ENCODE measurements around the gene RBMX.

The RBMX gene

DNA sequence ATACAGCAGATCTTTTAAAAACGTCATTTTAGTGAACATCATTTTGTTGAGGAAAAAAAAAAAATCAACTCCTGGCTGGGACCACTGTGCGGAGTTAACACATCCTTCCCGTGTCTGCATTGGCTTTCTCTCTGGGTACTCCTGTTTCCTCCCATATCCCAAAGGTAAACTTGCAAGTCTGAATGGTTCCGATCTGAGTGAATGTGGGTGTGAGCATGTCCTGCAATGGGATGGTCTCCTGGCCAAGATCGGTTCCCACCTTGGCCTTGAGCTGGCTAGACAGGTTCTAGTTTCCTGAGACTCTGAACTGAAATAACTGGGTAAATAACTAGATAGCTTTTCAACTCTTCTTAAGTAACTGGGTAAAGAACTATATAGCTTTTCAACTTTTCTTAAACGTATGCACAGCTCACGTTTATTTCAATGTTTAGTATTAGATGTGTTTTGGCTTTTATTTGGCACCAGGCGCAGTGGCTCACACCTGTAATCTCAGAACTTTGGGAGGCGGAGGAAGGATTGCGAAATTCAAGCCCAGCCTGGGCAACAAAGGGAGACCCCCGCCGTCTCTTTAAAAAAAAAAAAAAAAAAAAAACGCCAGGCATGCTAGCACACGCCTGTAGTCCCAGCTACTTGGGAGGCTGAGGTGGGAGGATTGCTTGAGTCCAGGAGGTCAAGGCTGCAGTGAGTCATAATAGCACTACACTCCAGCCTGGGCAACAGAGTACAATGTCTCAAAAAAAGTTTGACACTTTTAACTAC is 14.0 kb downstream of the RBMX start:
- no peak for DNase-seq

DNA sequence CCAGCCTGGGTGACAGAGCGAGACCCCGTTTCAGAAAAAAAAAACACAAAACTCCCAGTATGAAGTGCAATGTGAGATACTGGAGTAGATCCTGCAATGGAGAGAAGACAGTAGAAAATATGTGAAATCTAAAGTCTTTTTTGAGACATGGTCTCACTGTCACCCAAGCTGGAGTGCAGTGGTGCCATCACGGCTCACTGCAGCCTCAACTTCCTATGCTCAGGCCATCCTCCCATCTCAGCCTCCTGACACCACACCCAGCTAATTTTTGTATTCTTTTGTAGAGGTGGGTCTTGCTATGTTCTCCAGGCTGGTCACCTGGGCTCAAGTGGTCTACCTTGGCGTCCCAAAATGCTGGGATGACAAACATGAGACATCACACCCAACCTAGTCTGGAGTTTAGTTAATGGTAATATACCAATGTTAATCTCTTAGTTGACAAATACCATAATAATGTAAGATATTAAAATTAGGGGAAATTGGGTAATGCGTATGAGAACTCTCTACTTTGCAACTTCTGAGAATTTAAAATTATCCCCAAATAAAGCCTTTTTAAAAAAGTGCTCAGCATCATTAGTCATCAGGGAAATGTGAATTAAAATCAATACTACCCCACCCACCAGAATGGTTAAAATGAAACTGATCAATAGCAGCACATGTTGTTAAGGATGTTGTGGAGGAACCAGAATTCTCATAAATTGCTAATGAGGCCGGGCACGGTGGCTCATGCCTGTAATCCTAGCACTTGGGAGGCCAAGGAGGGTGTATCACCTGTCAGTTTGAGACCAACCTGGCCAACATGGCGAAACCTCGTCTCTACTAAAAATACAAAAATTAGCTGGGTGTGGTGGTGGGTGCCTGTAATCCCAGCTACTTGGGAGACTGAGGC is 15.0 kb downstream of the RBMX start:
- no peak for DNase-seq

More for the DNA sequence above, 14.0 kb downstream of the RBMX start:
- TF ChIP-seq POLR2A (IDR thresholded peaks at IDR 0.05; ENCODE audit: low read length): no peak

DNA sequence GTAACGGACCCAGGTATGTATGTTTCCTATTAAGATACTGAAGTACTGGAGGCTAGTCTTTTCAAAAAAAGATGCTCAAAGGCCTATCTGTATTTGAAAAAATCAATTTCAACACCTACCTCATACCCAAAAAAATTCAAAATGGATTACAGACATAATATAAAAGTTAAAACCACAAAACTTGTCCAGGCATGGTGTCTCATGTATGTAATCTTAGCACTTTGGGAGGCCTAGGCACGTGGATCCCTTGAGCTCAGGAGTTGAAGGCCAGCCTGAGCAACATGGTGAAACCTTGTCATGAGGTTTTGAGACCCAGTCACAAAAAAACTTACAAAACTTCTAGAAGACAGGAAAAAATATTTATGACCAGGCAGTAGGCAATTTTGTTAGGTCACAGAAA is 16.7 kb downstream of the RBMX start:
- TF ChIP-seq POLR2A (IDR thresholded peaks at IDR 0.05; ENCODE audit: low read length): no peak
- no peak for TF ChIP-seq GATA1 (IDR thresholded peaks at IDR 0.05; ENCODE audit: low read depth, low read length)
- DNase-seq: no peak

More for the DNA sequence above, 15.0 kb downstream of the RBMX start:
- TF ChIP-seq GATA1 (IDR thresholded peaks at IDR 0.05; ENCODE audit: low read depth, low read length) (no peak), POLR2A (IDR thresholded peaks at IDR 0.05; ENCODE audit: low read length) (no peak)

DNA sequence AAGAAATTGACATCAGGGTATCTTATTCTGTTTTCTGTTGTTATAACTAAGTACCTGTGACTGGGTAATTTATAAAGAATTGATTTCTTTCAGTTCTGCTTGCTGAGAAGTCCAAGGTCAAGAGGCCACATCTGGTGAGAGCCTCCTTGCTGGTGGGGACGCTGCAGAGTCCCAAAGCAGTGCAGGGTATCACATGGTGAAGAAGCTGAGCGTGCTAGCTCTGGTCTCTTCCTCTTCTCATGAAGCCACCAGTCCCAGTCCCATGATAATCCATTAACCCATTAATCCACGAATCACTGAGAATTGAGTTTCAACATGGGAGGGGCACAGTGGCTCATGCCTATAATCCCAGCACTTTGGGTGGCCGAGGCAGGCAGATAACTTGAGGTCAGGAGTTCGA is 18.0 kb downstream of the RBMX start:
- DNase-seq: no peak
- TF ChIP-seq GATA1 (IDR thresholded peaks at IDR 0.05; ENCODE audit: low read depth, low read length) (no peak), POLR2A (IDR thresholded peaks at IDR 0.05; ENCODE audit: low read length) (no peak)

DNA sequence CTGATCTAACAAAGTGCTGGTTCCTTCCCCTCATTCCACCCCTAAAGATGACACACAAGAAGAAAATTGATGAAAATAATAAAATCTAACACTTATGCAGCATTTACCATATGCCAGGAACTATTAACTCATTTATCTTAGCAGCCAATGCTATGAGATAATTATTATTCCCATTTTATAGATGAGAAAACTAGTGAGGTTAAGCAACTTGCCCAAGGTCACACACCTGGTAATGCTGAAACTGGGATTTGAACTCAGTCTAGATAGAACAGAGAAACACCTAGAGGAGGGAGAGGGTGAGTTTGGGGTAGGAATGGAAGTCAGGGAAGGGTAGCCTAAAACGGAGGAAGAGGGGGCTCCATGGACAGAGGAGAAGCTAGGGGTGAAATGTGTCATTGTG is 18.6 kb downstream of the RBMX start:
- TF ChIP-seq POLR2A (IDR thresholded peaks at IDR 0.05; ENCODE audit: low read length) (no peak), GATA1 (IDR thresholded peaks at IDR 0.05; ENCODE audit: low read depth, low read length) (no peak)
- no peak for DNase-seq

DNA sequence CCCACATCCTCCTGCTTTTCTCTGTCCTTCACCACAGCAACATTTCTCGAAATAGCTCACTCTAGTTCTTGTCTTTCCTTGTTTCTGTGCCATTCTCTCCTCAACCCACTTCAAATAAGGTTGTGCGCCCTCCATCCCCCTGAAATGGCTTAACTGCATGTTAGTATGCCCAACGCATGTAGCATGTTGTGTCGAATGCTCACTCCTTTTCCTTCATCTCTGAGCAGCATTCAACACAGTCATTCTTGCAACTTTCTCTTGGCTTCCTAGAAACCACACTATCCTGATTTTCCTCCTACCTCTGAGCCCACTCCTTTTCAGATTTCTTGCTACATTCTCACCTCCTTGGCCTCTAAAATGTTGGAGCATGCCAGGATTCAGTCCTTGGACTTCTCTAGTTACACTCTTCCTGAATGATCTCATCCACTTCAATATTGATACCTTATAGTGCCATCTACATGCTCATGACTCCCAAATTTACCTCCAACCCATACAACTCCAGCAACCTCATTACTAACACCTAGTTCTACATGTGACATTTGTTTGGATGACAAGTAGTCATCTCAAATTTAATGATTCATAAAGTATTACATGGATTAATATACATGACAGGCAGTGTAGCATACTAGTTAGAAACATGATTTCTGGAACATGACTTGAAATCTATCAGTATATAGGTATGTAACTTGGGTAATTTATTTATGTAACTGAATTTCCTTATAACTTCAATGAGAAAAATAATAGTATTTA is 22.3 kb downstream of the RBMX start:
- no peak for DNase-seq
- no peak for TF ChIP-seq GATA1 (IDR thresholded peaks at IDR 0.05; ENCODE audit: low read depth, low read length)
- no peak for TF ChIP-seq POLR2A (IDR thresholded peaks at IDR 0.05; ENCODE audit: low read length)

DNA sequence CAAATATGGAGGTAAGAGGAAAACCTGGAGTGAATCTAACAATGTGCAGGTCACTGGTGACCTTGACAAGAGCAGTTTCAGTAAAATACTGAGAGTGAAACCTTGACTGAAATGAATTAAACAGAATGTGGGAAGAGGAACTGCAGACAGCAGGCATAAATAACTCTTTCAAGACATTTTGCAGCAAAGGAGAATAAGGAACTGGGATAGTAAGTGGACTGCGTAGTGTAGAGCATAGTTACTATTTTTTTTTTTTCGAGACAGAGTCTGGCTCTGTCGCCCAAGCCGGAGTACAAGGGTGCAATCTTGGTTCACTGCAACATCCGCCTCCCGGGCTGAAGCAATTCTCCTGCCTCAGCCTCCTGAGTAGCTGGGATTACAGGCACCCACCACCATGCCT is 24.0 kb downstream of the RBMX start:
- no peak for DNase-seq
- no peak for TF ChIP-seq GATA1 (IDR thresholded peaks at IDR 0.05; ENCODE audit: low read depth, low read length)
- no peak for TF ChIP-seq POLR2A (IDR thresholded peaks at IDR 0.05; ENCODE audit: low read length)

DNA sequence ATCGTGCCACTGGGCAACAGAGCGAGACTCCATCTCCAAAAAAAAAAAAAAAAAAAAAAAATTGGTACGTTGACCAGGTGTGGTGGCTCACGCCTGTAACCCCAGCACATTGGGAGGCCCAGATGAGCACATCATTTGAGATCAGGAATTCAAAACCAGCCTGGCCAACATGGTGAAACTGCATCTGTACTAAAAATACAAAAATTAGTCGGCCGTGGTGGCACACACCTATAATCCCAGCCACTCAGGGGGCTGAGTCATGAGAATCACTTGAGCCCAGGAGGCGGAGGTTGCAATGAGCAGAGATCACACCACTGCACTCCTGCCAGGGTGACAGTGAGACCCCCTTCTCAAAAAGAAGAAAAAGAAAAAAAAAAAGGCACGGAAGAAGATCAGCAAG is 24.5 kb downstream of the RBMX start:
- no peak for TF ChIP-seq GATA1 (IDR thresholded peaks at IDR 0.05; ENCODE audit: low read depth, low read length)
- no peak for TF ChIP-seq POLR2A (IDR thresholded peaks at IDR 0.05; ENCODE audit: low read length)
- DNase-seq: no peak

DNA sequence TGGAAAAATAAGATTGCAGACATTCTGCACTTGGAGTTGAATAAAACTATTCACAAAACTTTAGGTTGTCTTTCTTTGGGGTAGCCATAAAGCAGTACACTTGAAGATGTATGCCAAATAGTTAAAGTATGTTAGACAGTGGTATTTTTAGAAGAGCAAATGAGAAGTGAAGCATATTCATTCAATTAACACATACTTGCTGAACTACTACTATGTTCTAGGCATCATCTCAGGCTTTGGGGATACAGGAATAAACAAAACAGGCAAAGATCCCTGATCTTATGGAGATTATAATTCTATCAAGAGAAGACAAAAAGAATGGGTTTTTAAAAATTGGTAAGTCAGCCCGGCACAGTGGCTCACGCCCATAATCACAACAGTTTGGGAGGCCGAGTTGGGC is 29.0 kb downstream of the RBMX start:
- DNase-seq: no peak
- TF ChIP-seq GATA1 (IDR thresholded peaks at IDR 0.05; ENCODE audit: low read depth, low read length) (no peak), POLR2A (IDR thresholded peaks at IDR 0.05; ENCODE audit: low read length) (no peak)

DNA sequence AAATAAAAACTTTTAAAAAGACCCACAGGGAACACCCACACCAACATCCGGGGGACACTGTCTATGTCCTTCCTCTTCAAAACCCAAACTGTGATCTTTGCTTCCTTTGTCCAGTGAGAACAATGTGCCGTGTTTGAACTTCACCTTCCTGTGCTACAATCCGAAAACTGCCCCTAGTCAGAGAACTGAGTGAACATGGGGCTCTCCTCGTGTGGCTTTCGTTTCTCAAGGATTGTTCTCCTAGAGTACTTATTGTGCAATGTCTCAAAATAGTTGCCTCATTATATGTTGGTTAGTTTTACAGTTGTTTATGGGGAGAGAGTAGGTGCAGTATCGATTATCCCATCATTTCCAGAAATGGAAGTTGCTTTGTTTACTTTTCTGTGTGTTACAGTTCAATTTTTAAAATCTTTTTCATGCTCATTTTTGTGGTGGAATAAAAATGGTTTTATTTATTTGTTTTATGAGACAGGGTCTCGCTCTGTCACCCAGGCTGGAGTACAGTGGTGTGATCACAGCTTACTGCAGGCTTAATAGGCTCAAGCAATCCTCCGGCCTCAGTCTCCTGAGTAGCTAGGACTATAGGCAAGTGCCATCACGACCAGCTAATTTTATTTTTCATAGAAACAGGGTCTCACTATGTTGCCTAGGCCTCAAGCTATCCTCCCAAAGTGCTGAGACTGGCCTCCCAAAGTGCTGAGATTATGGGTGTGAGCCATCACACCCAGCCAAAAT is 29.9 kb downstream of the RBMX start:
- no peak for DNase-seq
- TF ChIP-seq POLR2A (IDR thresholded peaks at IDR 0.05; ENCODE audit: low read length) (no peak), GATA1 (IDR thresholded peaks at IDR 0.05; ENCODE audit: low read depth, low read length) (no peak)

DNA sequence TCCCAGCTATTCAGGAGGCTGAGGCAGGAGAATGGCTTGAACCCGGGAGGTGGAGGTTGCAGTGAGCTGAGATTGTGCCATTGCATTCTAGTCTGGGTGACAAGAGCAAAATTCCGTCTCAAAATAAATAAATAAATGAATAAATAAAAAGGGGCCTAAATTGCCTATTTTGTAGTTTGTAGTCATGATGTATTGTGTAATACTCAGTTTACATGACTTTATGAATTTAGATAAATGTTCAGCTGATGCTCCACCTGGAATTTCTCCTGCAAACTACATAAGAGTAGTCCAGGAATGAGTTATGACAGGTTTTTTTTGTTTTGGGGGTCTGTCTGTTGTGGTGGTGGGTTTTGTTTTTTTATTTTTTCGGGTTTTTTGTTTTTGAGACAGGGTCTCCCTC is 31.1 kb downstream of the RBMX start:
- TF ChIP-seq GATA1 (IDR thresholded peaks at IDR 0.05; ENCODE audit: low read depth, low read length) (no peak), POLR2A (IDR thresholded peaks at IDR 0.05; ENCODE audit: low read length) (no peak)
- DNase-seq: no peak

DNA sequence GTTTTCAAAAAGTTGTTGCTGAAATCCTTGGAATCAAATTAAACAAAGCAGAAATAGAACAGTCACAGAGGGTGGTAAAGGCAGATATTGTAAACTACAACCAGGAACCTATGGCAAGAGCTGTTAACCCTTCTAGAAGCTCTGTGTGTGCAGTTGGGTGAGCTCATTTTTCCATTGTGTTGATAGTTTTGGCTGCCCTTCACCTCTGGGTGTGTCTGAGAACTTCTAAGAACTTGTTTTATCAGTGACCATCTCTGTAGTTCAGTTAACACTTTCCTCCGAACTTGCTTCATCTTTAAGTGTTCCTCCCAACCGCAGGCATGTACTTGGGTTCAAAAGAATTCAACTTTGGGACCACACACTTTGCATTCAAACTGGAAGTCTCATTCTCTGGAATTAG is 32.7 kb downstream of the RBMX start:
- TF ChIP-seq POLR2A (IDR thresholded peaks at IDR 0.05; ENCODE audit: low read length) (peak; percentile 61), GATA1 (IDR thresholded peaks at IDR 0.05; ENCODE audit: low read depth, low read length) (no peak)
- peak; percentile 37 to 69 for DNase-seq

DNA sequence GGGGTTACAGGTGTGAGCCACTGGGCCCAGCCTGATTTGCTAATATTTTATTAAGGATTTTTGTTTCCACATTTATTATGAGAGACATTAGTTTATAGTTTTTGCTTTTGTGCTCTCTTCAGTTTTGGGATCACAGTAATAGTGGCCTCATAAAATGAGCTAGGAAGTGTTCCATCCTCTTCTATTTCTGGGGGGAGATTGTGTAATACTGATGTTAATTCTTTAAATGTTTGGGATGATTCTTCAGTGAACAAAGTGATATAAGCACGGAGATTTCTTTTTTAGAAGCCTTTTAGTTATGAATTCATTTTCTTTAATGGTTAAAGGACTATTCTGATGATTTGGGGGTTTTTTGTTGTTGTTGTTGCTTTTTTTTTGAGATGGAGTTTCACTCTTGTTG is 41.3 kb downstream of the RBMX start:
- no peak for DNase-seq
- TF ChIP-seq GATA1 (IDR thresholded peaks at IDR 0.05; ENCODE audit: low read depth, low read length) (no peak), POLR2A (IDR thresholded peaks at IDR 0.05; ENCODE audit: low read length) (no peak)
